ENCODE results near the gene CPNE8.

CPNE8 gene

GRCh38 chr12:38912116-38912515 lies 6.7 kb upstream of the CPNE8 start:
- no peaks in the 10 kb centered on the region for H4K20me1 ChIP-seq (ENCODE audit: insufficient read depth, low read length, poor library complexity, severe bottlenecking)
- H3K79me2 ChIP-seq (ENCODE audit: insufficient read depth, low read length) = no peaks in the 10 kb centered on the region
- H3K9ac ChIP-seq (ENCODE audit: low read depth, low read length, poor library complexity, severe bottlenecking) = no peak overlapping the region
- H3K9me2 ChIP-seq (replicated peaks; ENCODE audit: low read depth, low read length) = no peaks in the 10 kb centered on the region
- no peaks in the 10 kb centered on the region for H3K27me3 ChIP-seq (ENCODE audit: insufficient read depth, low read length, poor library complexity, severe bottlenecking)
- H3K9me3 ChIP-seq (ENCODE audit: insufficient read depth, low read depth, low read length) = no peaks in the 10 kb centered on the region
- H3K4me3 ChIP-seq (ENCODE audit: low read length, poor library complexity, severe bottlenecking) = no peak overlapping the region
- TF ChIP-seq EZH2phosphoT487 (IDR thresholded peaks at IDR 0.05; ENCODE audit: borderline replicate concordance) = no peak
- TF ChIP-seq, protein P1, sequence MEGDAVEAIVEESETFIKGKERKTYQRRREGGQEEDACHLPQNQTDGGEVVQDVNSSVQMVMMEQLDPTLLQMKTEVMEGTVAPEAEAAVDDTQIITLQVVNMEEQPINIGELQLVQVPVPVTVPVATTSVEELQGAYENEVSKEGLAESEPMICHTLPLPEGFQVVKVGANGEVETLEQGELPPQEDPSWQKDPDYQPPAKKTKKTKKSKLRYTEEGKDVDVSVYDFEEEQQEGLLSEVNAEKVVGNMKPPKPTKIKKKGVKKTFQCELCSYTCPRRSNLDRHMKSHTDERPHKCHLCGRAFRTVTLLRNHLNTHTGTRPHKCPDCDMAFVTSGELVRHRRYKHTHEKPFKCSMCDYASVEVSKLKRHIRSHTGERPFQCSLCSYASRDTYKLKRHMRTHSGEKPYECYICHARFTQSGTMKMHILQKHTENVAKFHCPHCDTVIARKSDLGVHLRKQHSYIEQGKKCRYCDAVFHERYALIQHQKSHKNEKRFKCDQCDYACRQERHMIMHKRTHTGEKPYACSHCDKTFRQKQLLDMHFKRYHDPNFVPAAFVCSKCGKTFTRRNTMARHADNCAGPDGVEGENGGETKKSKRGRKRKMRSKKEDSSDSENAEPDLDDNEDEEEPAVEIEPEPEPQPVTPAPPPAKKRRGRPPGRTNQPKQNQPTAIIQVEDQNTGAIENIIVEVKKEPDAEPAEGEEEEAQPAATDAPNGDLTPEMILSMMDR (conservative IDR thresholded peaks at IDR 0.05; ENCODE audit: low read length) = no peak
- H2AFZ ChIP-seq (ENCODE audit: low read length) = no peak overlapping the region
- no peaks in the 10 kb centered on the region for H3K4me1 ChIP-seq (ENCODE audit: insufficient read depth, low read length, poor library complexity, severe bottlenecking)
- no peaks in the 10 kb centered on the region for H3K36me3 ChIP-seq (ENCODE audit: insufficient read depth, low read length)
- no peak overlapping the region for H3K4me2 ChIP-seq (ENCODE audit: low read depth, low read length, poor library complexity, severe bottlenecking)
- no peaks in the 10 kb centered on the region for H3F3A ChIP-seq (ENCODE audit: low read depth)

GRCh38 chr12:38911611-38912010 lies 6.2 kb upstream of the CPNE8 start:
- Histone ChIP-seq H3K4me2 (ENCODE audit: low read depth, low read length, poor library complexity, severe bottlenecking) (no peak overlapping the region), H4K20me1 (ENCODE audit: insufficient read depth, low read length, poor library complexity, severe bottlenecking) (no peaks in the 10 kb centered on the region), H3K9me3 (ENCODE audit: insufficient read depth, low read depth, low read length) (no peaks in the 10 kb centered on the region), H3K4me3 (ENCODE audit: low read length, poor library complexity, severe bottlenecking) (no peak overlapping the region), H3K79me2 (ENCODE audit: insufficient read depth, low read length) (no peaks in the 10 kb centered on the region), H3K36me3 (ENCODE audit: insufficient read depth, low read length) (no peaks in the 10 kb centered on the region), H3K4me1 (ENCODE audit: insufficient read depth, low read length, poor library complexity, severe bottlenecking) (no peaks in the 10 kb centered on the region), H3K9me2 (replicated peaks; ENCODE audit: low read depth, low read length) (no peaks in the 10 kb centered on the region), H2AFZ (ENCODE audit: low read length) (no peak overlapping the region), H3K9ac (ENCODE audit: low read depth, low read length, poor library complexity, severe bottlenecking) (no peak overlapping the region), H3K27me3 (ENCODE audit: insufficient read depth, low read length, poor library complexity, severe bottlenecking) (no peaks in the 10 kb centered on the region), H3F3A (ENCODE audit: low read depth) (no peaks in the 10 kb centered on the region)
- TF ChIP-seq, protein P1 (conservative IDR thresholded peaks at IDR 0.05; ENCODE audit: low read length) = no peak
- no peak for TF ChIP-seq EZH2phosphoT487 (IDR thresholded peaks at IDR 0.05; ENCODE audit: borderline replicate concordance)

DNA sequence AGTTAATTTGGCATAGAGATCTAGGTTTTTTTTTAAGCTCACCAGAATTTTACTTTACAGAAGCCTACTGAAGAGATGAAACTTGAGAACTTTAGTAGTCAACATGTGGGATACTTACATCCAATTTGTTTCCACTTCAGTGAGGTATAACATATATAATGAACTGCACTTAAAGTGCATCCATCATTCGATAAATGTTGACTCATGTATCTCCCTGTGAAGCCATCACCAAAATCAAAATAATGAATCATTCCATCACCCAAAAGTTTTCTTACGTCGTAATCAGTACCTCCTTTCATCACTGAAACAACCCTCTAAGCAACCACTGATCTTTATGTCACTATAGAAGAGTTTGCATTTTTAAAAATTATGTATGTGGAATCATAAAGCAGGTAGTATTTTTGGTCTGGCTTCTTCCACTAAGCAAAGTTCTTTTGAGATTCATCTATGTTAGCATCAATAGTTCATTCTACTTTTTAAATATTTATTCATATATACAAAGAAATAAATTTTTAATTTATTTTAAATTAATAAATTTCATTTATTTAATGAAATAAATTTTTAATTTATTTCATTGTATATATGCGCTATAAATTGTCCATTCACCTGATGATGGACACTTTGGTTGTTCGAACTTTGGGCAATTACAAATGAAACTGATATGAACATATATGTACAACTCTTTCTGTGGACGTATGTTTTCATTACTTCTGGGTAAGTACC lies 2.0 kb upstream of the CPNE8 start:
- Histone ChIP-seq H3K27me3 (ENCODE audit: insufficient read depth, low read length, poor library complexity, severe bottlenecking) (no peaks in the 10 kb centered on the region), H3K36me3 (ENCODE audit: insufficient read depth, low read length) (no peaks in the 10 kb centered on the region), H3K79me2 (ENCODE audit: insufficient read depth, low read length) (no peaks in the 10 kb centered on the region), H4K20me1 (ENCODE audit: insufficient read depth, low read length, poor library complexity, severe bottlenecking) (no peaks in the 10 kb centered on the region), H3K4me2 (ENCODE audit: low read depth, low read length, poor library complexity, severe bottlenecking) (no peak overlapping the region), H3K4me1 (ENCODE audit: insufficient read depth, low read length, poor library complexity, severe bottlenecking) (no peaks in the 10 kb centered on the region), H3F3A (ENCODE audit: low read depth) (no peaks in the 10 kb centered on the region), H2AFZ (ENCODE audit: low read length) (no peak overlapping the region), H3K4me3 (ENCODE audit: low read length, poor library complexity, severe bottlenecking) (no peak overlapping the region), H3K9ac (ENCODE audit: low read depth, low read length, poor library complexity, severe bottlenecking) (no peak overlapping the region), H3K9me3 (ENCODE audit: insufficient read depth, low read depth, low read length) (no peaks in the 10 kb centered on the region), H3K9me2 (replicated peaks; ENCODE audit: low read depth, low read length) (no peaks in the 10 kb centered on the region)
- TF ChIP-seq EZH2phosphoT487 (IDR thresholded peaks at IDR 0.05; ENCODE audit: borderline replicate concordance) = no peak
- TF ChIP-seq, protein P1 (conservative IDR thresholded peaks at IDR 0.05; ENCODE audit: low read length) = no peak

Measured in Loucy (cell line).